GM21786 (cell line): ENCODE data around the gene MAD1L1.

ENCODE experiments used
- ATAC-seq: cut with Tn5 transposase; IDR thresholded peaks from one replicate; pipeline ENCODE4 v1.9.1; 2021; ENCODE audit not compliant: unreplicated experiment

The MAD1L1 gene

DNA sequence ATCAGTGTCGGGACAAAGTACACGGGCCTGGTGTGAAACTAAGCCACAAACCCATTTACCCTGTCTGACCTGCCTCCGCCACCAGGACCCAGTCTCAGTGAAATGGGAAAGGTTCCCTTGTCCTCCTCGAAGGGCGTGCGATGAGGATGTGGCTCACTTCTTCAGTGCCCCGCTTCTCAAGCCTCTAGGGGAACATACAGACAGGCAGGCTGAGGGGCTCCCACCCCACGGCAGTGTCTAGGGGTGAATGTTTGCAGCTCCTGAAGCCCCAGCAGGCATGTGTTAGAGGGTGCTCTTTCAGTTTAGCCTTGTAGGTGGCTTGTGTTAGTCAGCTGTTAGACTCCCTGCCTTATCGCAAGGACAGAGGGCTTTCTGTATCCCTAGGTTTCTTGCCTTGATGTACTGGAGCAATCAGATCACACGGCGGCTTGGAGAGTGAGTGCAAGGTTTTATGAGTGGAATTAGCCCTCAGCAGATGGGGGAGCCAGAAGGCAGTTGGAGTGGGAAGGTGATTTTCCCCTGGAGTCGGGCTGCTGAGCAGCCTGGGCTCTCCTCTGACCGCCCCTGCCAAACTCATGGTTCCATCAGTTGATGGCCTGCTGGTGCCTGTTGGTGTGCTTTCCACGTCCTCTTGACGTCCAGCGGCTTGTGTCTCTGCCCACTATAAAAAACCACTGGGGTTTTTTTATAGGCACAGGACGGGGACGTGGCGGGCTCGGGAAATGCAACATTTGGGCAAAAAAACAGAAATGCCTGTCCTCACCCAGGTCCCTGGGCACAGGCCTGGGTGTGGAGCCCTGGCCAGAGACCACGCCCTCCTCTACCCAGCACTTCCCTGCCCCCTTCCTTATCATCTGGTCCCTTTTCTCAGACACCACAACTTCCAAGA lies 10.0 kb upstream of the MAD1L1 start:
- peak; percentile 17 for ATAC-seq

DNA sequence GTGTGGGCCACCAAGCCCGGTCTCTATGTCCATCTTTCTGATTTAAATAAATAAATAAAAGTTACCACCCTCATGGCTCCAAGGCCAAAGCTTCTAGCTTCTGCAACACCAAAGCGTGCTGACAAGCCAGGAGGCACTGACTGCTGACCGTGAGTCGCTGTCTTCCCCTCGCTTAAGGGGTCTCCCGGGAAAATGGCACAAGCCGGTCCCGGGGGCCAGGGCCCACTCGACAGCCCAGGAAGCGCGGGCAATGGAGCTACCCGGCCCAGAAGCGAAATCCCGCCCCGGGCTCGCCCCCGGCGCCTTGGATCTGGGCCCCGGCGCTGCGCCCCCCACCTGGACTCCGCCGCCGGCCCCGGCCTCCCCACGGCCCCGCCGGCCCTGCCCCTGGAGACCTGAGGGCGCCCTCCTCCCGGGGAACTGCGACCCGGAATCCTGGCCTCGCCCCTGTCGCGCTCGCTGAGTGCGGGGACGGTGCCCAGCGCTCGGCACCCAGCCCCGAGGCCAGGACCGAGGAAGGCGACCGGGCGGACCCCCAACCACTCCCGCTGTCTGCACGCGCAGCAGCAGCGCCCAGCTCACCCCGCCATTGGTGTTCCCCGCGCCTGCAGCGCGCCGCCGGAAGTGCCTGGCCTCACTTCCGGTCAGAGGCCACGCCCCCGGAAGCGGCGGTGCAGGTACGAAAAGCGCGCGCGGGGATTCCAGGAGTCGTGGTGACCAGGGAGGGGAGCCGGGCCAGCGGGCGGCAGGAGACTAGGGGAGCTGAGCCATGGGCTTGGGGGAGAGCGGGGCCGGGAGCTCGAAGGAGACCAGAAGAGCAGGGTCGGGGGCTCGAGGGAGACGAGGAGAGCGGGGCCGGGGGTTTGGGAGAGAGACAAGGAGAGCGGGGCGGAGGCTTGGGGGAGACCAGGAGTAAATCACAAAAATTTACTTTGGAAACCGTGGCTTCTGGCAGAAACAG lies 9.1 kb upstream of the MAD1L1 start, which contains the start of the genes MRM2 and NUDT1:
Gene MRM2, minus strand, starts transcription at position 626 of the 961 bp plus-strand sequence. Its CDS starts 36 bp downstream, at position 590.
Gene NUDT1, plus strand, starts transcription at position 647 of the 961 bp plus-strand sequence. CDS start 2,349 bp downstream, outside the sequence.
- peak; percentile 57 for ATAC-seq

DNA sequence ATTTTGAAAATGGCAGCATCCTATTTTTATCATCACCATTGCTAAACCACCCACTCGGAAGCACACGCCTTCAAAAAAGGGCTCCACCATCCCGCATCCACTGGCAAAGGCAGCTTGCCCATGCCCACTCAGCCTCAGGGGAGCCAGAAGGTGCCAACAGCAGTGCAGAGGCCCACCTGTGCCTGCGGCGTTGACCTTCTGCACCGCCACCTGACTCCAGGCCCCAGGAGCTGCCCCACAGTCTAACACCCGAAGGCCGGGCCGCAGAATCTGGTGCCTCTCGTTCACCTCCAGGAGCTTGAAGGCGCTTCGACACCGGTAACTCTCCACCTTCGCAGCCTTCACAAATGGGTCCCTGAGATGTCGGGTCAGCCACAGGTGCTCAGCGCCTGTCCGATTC lies 6.5 kb upstream of the MAD1L1 start:
- ATAC-seq: no peak

DNA sequence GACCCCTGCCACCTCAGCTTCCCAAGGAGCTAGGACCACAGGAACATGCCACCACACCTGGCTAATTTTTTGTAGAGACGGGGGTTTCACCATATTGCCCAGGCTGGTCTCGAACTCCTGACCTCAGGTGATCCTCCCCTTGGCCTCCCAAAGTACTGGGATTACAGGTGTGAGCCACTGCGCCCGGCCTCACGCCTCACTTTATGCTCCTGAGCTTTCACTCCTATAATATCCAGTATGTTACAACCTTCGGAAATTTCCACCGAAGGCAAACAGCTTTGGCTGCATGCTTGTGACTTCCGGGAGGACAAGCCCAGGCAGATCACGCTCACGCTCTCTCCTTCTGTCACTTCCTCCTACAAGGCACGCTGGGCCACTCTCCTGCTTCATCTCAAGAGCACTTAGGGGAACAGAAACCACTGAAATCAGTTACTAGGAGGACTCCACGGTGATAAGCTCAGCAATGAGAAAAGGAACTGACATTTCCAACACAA lies 4.4 kb upstream of the MAD1L1 start:
- peak; percentile 72 for ATAC-seq

DNA sequence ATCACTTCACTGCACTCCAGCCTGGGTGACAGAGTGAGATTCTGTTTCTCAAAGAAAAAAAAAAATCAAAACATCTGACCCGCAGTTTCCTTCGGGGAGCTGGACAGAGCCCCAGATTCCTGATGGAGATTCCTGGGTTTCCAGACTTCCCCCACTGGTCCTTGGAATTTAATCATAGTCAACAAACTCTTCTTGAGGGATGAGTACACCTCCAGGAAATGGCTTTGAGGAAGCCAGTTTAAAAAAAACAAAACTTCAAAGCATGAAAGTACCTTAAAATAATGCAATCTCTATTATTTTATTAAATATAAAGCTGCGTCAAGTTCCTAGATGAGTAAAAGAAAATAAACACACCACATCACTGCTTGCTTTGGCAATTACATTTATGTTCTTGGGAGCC lies 1.2 kb upstream of the MAD1L1 start:
- ATAC-seq: no peak

DNA sequence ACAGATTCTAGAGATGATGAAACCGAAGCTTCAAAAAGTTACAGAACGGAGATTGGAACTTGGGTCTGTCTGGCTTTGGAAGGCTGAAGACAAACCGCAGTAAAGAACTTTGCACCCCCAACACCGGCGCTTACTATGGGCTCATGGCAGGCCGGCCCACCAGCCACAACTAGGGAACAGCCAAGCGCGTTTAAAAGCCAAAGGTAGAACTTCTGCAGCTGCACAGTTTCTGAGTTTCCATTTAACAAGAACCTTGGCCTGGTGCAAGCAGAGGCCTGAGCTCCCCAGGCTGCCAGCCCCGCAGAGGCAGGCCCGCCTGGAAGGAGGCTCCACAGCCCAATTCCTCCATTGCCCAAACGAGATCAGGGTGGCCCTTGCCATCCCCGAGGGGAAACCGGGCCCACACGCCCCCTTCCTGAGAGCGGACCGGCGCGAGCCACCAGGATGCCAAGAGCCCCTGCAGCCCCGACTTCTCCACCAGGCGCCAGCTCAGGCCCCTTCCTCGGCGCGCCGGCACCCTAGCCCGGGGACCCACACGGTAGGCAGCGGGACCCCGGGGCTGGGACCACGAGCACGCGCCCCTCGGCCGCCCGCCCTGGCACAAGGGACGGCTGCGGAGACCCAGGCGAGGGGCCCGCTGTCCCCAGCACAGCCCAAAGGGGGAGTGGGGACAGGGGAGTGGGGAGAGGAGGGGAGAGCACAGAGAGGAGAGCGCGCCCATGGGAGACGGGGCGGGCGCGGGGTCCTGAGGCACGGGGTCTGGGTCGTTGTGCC lies 566 bp downstream of the MAD1L1 start:
- peak; percentile 25 for ATAC-seq

DNA sequence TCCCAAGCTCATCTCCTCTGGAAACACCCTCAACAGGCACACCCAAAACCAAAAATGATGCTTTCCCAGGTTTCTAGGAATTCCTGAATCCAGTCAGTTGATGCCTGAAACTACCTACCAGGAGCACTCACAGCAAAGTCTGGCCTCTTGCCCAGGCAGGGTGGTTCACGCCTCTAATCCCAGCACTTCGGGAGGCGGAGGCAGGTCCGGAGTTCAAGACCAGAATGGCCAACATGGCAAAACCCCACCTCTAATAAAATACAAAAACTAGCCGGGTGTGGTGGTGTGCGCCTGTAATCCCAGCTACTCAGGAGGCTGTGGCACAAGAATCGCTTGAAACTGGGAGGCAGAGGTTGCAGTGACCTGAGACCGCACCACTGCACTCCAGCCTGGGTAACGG lies 1.9 kb downstream of the MAD1L1 start:
- ATAC-seq: no peak

DNA sequence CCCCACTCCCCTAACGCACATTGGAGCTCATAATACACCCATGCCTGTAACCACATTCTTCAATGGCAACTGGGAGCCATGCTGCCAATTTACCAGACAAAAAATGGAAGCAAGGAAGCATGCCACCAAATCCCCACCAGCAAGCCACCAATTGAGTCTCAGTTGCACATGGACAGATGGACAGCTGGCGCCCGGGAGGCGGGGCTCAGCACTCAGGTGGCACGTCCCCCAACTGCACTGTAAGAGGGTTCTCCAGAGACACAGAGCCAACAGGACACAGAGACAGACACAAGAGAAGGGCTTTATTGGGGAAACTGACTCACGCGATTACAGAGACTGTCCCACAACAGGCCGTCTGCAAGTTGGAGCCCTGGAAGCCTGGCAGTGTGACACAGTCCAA lies 2.5 kb downstream of the MAD1L1 start:
- no peak for ATAC-seq

DNA sequence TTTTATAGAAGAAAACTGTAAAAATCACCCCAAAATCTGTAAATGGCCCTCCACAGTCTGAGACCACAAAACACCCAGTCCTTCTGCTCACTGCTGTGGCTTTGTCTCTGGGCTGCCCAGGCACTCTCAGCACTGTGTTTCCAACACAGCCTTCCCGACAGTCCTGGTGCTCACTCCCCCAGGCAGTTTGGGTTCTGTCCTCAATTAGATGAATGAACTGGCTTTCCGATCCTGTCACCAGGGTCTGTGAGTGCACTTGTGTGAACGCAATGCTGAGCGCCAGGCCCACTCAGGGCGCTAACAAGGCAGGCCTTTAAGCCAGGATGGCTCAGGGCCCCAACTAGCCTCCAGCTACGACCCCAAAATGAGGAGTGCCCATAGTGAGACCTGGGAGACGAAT lies 3.3 kb downstream of the MAD1L1 start:
- no peak for ATAC-seq

DNA sequence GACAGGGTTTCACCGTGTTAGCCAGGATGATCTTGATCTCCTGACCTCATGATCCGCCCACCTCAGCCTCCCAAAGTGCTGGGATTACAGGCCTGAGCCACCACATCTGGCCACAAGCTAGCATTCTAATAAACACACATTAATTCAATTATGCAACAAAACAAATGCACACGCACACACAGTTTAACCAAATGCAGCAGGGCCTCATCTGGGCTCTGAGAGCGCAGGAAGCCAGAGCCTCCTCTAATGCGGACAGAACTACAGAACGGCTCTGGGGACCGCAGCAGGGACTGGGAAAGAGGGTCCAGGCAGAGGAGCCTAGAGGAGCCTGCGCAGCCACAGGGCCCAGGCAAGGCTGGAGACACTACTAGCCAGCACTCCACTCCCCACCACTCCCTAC lies 3.8 kb downstream of the MAD1L1 start:
- no peak for ATAC-seq

DNA sequence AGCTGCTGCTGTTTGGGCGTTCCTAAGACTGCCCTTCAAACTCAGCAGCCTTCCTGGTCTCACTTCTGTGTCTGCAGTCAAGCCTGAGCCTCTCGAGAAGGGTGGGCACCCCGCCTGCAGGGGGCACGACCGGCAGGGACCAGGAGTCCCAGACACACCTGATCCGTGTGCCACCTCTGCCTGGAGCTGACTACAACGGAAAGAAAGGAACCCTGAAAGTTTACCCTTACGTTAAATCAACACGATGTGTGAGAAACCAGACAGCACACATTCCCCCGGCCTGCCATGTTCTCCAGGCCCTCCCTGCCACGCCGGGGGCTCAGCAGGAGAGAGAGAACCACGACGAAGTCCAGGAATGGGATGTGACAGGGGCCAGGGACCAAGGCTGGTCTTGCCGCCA lies 5.0 kb downstream of the MAD1L1 start:
- ATAC-seq: no peak

DNA sequence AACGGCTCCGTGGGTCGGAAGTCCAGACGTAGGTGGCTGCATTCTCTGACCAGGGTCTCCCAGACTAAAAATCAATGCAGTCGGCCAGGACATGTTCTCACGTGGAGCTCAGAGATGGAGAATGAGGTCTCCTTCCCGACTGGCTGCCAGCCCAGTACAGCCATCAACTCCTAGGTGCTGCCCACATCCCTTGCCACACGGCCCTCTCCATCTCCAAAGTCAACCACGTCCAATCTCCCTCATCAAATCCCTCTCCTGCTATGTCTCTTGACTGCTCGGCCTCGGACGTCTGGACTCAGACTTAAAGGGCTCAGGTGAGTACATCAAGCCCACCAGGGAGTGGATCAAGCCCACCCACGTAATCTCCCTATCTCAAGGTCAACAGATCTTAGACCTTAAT lies 6.9 kb downstream of the MAD1L1 start:
- ATAC-seq: no peak

DNA sequence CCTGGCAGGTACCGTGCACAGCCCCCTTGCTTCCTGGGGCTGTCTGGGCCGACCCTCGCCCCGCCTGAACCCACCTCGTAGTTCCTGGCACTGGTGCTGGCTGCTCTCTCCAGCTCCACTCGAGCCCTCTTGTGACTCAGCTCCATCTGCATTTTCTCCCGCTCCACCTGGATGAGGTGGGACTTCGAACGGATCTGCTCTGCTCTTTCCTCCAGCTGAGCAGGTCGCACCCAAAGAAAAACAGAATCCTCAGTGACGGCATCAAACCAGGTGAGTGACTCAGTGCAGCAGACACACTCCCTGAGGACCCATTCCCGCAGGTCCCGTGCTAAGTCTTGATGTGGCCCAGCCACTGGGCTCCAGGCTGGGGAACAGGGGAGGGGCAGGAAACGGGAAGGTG lies 7.4 kb downstream of the MAD1L1 start:
- ATAC-seq: no peak

DNA sequence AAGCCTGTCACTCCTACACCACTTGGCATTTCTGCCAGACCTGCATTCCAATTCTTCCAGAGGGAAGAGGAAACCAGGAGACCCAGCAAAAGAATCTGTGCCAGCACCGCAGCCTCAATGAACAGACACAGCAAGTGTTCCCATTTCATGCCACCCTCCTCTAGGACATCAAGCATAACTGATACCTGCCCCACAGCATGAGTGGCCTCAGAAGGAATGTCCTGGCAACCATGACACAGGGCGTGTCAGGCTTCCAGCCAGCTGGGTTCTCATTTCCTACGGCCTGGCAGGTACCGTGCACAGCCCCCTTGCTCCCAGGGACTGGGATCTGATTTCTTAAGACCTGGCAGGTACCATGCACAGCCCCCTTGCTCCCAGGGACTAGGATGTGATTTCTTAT lies 7.8 kb downstream of the MAD1L1 start:
- ATAC-seq: no peak

DNA sequence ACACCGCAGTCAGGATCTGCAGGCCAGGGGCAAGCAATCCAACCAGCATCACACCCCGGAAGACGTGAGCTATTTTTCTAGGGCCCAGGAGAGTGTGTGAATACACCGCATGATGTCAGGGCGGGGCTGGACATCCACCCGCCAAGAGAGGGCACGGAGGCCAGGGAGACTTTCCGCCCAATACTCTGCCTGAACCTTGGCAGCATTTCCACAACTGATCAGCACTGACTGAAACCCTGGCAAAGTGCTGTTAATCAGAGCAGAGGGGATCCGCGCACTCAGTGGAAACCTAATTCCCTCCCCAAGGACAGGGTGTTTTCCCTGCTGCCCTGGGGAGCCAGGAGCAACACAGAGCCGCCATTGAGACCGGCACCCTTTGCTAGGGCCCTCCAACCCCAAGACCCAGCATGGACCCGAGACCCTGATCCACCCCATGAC lies 8.2 kb downstream of the MAD1L1 start:
- no peak for ATAC-seq

DNA sequence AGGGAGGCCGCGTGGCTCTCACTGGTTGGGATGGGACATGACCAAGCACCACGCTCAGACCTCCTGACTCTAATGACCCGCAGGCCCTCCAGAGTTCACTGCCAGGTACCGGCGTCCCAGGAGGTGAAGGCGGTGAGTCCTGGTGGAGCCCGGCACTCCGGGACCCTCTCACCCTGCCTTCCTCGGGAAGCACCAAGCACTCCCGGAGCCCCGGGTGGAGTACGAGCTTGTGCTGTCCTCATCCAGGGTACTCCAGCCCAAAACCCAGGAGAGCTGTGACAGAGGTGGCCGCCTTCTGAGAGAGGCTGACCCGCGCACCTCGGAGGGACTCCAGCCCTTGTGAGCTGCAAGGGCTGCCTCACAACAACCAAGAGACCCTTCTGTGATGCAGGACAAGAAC lies 9.4 kb downstream of the MAD1L1 start:
- no peak for ATAC-seq

DNA sequence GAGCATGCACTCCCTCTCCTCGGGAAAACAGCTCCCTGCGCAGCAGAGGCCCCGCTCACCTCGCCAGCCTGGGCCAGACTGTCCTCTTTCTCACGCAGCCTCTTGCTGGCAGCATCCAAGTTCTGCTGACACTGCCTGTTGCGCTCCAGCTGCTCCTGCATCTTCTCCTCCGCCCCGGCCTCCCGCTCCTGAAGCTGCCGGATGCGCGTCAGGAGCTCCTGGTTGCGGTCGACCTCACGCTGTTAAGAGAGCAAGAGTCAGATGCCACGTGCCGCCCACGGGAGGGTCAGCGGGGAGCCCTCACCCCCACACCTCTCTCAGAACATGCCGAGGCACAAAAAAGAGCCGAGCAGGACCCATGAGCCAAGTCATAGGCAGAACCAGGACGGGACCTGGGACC lies 10.2 kb downstream of the MAD1L1 start:
- ATAC-seq: no peak

DNA sequence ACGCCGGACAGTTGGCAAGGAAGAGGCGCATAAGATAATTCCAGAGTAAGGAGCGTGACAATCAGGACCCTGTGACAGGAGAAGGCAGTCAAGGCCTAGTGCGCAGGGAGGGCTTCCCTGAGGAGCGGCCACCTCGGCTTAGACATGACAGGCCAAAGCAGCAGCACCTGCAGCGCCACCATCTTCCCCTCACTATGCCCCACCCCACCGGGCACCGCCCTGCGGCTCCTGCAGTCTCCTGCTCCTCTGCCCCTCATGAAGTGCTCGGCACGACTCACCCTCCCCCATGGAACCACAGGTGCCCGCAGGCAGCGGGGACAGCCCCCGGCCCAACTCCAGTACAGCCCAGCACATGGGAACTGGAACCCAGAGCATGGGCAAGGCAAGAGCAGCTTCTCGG lies 11.8 kb downstream of the MAD1L1 start:
- ATAC-seq: no peak

DNA sequence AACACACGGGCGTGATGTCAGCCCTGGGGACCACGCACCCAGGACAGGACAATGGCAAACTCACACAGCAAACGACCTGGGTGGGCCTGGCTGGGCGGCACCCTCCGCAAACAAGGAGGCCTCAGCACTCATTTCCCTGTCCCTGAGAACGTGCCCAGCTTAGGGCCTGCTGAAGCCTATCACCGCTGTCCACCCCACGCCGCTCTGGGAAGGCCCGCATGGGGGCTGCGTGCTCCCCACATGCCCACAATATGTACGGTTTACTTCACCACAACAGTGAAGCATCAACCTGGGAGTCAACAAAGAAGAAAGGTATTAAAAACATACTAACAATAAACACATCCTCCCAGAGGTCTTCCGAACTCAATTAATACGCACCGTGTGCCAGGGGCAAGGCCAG lies 12.2 kb downstream of the MAD1L1 start:
- no peak for ATAC-seq

DNA sequence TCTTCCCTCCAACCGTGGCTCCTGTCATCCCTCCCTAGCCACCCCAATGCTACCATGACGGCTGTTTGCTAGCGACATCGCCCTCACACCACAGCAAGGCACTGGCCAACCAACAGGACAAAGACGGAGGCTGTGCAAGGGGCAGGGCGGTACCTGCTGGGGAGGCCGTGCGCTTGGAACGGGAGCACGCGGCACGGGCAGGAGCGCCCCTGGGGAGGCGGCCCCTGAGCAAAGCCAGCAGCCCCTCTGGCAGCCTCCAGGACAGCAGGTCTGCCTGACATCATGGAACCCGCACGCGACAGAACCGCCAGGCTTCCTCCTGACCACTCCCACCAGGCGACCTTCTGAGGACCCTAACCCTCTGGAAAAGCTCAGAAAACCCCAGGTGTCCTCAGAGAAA lies 12.7 kb downstream of the MAD1L1 start:
- no peak for ATAC-seq

DNA sequence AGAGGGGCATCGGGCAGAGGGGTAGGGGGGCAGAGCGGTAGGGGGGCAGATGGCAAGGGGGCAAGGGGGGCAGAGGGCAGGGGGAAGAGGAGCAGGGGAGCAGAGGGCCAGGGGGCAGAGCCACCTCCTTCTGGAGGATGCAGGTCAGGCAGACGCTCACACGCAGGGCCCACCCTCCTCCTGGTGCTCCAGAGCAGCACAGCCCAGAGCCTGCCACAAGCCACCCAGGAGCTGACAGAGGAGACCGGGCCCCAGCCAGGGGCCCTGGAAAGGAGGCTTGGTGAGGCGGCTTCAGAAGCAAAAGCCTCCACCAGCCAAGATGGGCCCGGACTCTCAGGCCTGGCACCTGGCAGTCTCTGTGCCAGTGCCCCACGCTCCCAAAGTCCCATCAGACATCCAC lies 13.1 kb downstream of the MAD1L1 start:
- ATAC-seq: no peak
